CD8-positive, alpha-beta memory T cell (primary cell): ENCODE measurements around the gene TRIM43B. TPM values are rescaled to one million over a fixed set of nuclear protein-coding genes. Genes with fewer than 3 reads are reported as not detected.
"Not testable (repeated sequence)": the region's sequence is repeated elsewhere in the genome, so short reads cannot be mapped to it uniquely, and the experiment has no call there.

Experiments used
- CTCF ChIA-PET: fragments of 350-600 bp; sonication (Branson Sonifier 250); formaldehyde crosslinking; loops from one replicate; lab custom pipeline; 2021; ENCODE audit warnings: antibody characterized with exemption; lab: Charles Lee
- POLR2A ChIA-PET: fragments of 350-600 bp; sonication (Branson Sonifier 250); formaldehyde crosslinking; loops from one replicate; lab custom pipeline; 2021; ENCODE audit warnings: antibody characterized with exemption; lab: Charles Lee
- DNase-seq, 5 donors: peaks; one replicate each; pipeline versions ENCODE4 v3.0.0 to v3.0.0-alpha.2; 2020 to 2022; ENCODE audit warnings: mixed read lengths in 1 of 5
- H3K27ac ChIP-seq: one replicate; pipeline ENCODE4 v1.7.0; 2013; ENCODE audit warnings: low read depth, mild to moderate bottlenecking, low read length, moderate library complexity
- H3K27me3 ChIP-seq: 2 replicates; pipeline ENCODE4 v1.7.0; 2013; ENCODE audit warnings: low read length, mild to moderate bottlenecking; ENCODE audit not compliant: insufficient read depth, poor library complexity, severe bottlenecking
- H3K36me3 ChIP-seq: 2 replicates; pipeline ENCODE4 v1.7.0; 2013; ENCODE audit warnings: mild to moderate bottlenecking, low read length, moderate library complexity; ENCODE audit not compliant: insufficient read depth
- H3K4me1 ChIP-seq: 2 replicates; pipeline ENCODE4 v1.7.0; 2013; ENCODE audit warnings: mild to moderate bottlenecking, low read length, moderate library complexity; ENCODE audit not compliant: insufficient read depth
- H3K4me3 ChIP-seq: 2 replicates; pipeline ENCODE4 v1.7.0; 2013; ENCODE audit warnings: mild to moderate bottlenecking, low read length
- H3K9me3 ChIP-seq: 2 replicates; pipeline ENCODE4 v1.7.0; 2013; ENCODE audit warnings: mild to moderate bottlenecking, low read length
- H3K27ac Mint-ChIP-seq, 8 donors: one replicate each; pipeline ENCODE4 v1.8.0; 2020 to 2021; ENCODE audit warnings: mixed read lengths in 8 of 8, mild to moderate bottlenecking in 6 of 8, inconsistent platforms in 3 of 8, moderate library complexity in 3 of 8
- H3K27me3 Mint-ChIP-seq, 2 donors: one replicate each; pipeline ENCODE4 v1.8.0; 2020 to 2021; ENCODE audit warnings: mixed read lengths in 2 of 2, mild to moderate bottlenecking in 1 of 2, moderate library complexity in 1 of 2
- H3K36me3 Mint-ChIP-seq, 3 donors: one replicate each; pipeline ENCODE4 v1.8.0; 2020 to 2021; ENCODE audit warnings: mixed read lengths in 3 of 3, inconsistent platforms in 1 of 3, mild to moderate bottlenecking in 1 of 3
- H3K4me1 Mint-ChIP-seq, 3 donors: one replicate each; pipeline ENCODE4 v1.8.0; 2020 to 2021; ENCODE audit warnings: mixed read lengths in 3 of 3, inconsistent platforms in 1 of 3, mild to moderate bottlenecking in 1 of 3
- H3K4me3 Mint-ChIP-seq, 7 donors: one replicate each; pipeline ENCODE4 v1.8.0; 2020 to 2021; ENCODE audit warnings: mixed read lengths in 7 of 7, mild to moderate bottlenecking in 6 of 7, moderate library complexity in 4 of 7, inconsistent platforms in 2 of 7
- H3K9me3 Mint-ChIP-seq, 5 donors: one replicate each; pipeline ENCODE4 v1.8.0; 2020 to 2022; ENCODE audit warnings: mixed read lengths in 5 of 5, mild to moderate bottlenecking in 3 of 5, moderate library complexity in 2 of 5, inconsistent platforms in 1 of 5
- polyA plus RNA-seq: library from polyadenylated mRNA; unstranded; fragments of 300-500 nt; fragmentation: Illumina TruSeq; gene quantifications from one replicate; pipeline ENCODE4 v1.2.3, GENCODE V29; 2021
- total RNA-seq, 2 experiments: library from RNA; stranded (reverse); gene quantifications; one replicate each; pipeline ENCODE4 v1.2.3, GENCODE V29; 2021

The TRIM43B gene
- not detected for total RNA-seq
- polyA plus RNA-seq = not detected

DNA sequence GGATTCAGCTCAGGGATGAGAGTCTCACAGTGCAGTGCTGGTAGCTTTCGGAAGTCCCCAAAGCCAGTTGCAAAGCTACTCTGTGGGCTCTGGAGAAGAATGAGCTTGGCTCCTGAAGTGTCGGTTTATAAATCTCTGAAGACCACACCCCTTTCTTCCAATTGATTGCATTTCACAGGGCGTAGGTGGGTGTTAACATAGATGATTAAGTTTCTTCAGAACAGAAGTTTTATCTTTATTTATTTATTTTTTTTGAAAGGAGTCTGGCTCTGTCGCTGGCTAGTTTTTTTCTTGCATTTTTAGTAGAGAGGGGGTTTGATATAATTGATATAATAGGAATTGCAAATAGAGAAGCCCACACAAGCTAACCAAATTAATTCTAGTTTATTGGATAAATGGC, at the start of gene TRIM43B:
Gene TRIM43B (minus strand): TSS at position 101 of the 400 bp plus-strand sequence. CDS start 2,040 bp downstream, outside the sequence.
- H3K4me3 ChIP-seq, H3K4me3 Mint-ChIP-seq, H3K36me3 ChIP-seq, H3K36me3 Mint-ChIP-seq, H3K27ac ChIP-seq, H3K9me3 ChIP-seq, POLR2A ChIA-PET, H3K27me3 ChIP-seq, H3K4me1 Mint-ChIP-seq, DNase-seq, H3K27me3 Mint-ChIP-seq, CTCF ChIA-PET, H3K9me3 Mint-ChIP-seq, H3K27ac Mint-ChIP-seq, H3K4me1 ChIP-seq: not testable (repeated sequence)

DNA sequence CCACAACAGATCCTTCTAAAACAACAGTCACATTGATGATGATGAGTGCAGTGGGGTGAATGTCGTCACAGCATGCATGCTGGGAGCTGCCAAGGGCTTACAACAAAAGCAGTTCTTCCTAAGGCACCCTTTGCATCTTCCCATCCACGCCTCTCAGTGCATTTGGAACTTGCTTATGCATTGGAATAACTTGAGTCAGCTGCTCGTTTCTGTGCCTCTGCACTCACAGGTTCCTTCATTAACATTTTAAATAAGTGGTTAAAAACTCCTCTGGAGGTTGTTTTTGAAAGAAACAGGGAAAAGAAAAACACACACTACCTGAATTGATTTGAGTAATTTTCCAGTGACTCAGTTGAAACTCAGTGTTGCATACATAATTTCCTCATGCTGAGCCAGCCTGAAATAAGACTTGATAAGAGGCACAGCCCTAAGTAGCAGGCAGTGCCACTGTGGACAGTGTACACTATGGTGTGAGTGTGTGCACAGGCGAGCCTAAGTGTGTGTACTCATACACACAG, 46.8 kb upstream of the TRIM43B start:
- H3K4me3 ChIP-seq = no peak overlapping the region
- H3K9me3 Mint-ChIP-seq = peaks cover 0 to 5% (median 2%) of the 10 kb centered on the region in 5 donors
- CTCF ChIA-PET = no interaction called here

DNA sequence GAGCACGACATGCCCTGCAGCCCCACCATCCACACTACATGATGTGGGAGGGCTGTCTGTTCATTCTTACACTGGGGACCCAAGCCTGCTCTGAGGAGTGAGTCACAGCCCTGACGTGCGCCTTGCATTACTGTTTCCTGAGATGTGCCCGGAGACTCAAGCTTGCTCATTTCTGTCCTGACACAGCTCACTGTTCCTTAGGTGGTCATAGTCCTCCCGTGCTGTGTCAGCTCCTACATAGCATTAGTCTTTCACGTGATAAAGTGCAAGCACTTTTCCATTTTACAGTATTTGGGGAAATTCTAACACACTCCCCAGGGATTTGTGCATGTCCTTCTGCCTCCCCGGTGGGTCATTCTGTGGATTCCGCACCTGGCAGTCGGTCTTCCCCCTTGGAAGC, 46.2 kb upstream of the TRIM43B start:
- Mint-ChIP-seq H3K9me3 (peaks cover 0 to 5% (median 2%) of the 10 kb centered on the region in 5 donors), H3K27ac (no peak overlapping the region), H3K27me3 (no peaks in the 10 kb centered on the region), H3K4me1 (peaks cover 8 to 16% (median 11%) of the 10 kb centered on the region in 3 donors), H3K36me3 (peaks cover 0 to 11% (median 7%) of the 10 kb centered on the region in 3 donors), H3K4me3 (no peak overlapping the region)
- H3K4me1 ChIP-seq = peaks cover 4% of the 10 kb centered on the region
- H3K9me3 ChIP-seq = no peaks in the 10 kb centered on the region
- no peaks in the 10 kb centered on the region for H3K36me3 ChIP-seq
- no peak for DNase-seq
- CTCF ChIA-PET = no interaction called here
- POLR2A ChIA-PET = no interaction called here
- H3K27ac ChIP-seq = no peak overlapping the region
- H3K27me3 ChIP-seq = no peaks in the 10 kb centered on the region
- no peak overlapping the region for H3K4me3 ChIP-seq

More for the DNA sequence above, 46.8 kb upstream of the TRIM43B start:
- H3K36me3 Mint-ChIP-seq = peaks cover 0 to 10% (median 7%) of the 10 kb centered on the region in 3 donors
- peaks cover 4% of the 10 kb centered on the region for H3K4me1 ChIP-seq
- no peaks in the 10 kb centered on the region for H3K36me3 ChIP-seq
- POLR2A ChIA-PET = no interaction called here
- H3K27me3 Mint-ChIP-seq = peaks cover 0 to 3% of the 10 kb centered on the region in 2 donors
- H3K27ac Mint-ChIP-seq = no peak overlapping the region
- peaks cover 3 to 10% (median 6%) of the 10 kb centered on the region in 3 donors for H3K4me1 Mint-ChIP-seq
- no peaks in the 10 kb centered on the region for H3K9me3 ChIP-seq
- H3K27ac ChIP-seq = no peak overlapping the region
- H3K4me3 Mint-ChIP-seq = no peak overlapping the region
- no peak for DNase-seq
- H3K27me3 ChIP-seq = no peaks in the 10 kb centered on the region

DNA sequence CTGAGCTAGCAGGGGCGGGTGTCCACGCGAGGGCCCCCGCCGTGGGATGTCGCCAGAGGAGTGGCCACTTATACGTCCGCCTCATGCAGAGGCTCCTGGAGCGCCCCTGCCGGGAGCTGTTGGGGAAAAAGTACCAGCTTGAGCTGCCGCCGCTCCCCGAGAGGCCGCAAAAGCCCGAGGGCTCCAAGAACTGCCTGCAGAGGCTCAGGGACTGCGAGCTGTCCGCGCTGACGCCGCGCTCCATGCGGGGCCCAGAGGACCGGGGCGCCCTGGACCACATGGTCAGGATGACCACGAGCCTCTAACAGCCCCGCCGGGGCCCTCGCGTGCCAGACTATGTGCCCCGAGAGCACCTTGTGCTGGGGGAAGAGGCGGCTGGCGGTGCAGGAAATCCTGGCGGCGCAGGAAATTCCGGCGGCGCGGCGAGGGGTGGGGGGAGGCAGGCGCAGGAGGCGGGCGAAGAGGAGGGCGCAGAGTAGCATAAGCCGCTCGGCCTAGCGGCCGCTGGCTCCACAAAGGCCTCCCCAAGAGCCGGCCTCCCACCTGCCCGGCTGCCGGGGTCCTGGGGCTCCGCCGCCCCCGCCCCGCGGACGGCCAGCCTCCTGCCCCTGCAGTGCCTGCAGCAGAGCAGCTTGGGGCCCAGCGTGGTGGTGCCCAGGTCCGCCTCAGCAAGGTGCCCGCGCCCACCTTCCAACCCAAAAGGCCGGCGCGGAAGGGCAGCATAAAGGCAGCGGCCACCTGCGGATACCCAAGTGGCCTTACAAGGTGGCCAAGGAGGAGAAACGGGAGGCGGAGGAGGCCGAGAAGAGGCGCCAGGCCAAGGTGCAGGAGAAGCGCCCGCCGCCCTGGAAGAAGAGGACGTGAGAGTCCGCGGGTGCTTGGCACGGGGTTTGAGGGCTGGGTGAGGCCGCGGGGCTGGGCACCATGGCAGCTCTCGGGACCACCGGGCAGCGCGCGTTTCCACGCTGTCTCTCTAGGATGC, 42.1 kb upstream of the TRIM43B start:
- peaks cover 0 to 2% of the 10 kb centered on the region in 2 donors for H3K27me3 Mint-ChIP-seq
- Histone ChIP-seq H3K9me3 (no peaks in the 10 kb centered on the region), H3K27ac (no peak overlapping the region), H3K27me3 (no peaks in the 10 kb centered on the region), H3K4me1 (peaks cover 4% of the 10 kb centered on the region), H3K4me3 (peak overlapping the region; percentile 43), H3K36me3 (no peaks in the 10 kb centered on the region)
- peak overlapping the region in 3 of 8 donors; percentile 33 to 73 (median 38) for H3K27ac Mint-ChIP-seq
- peaks cover 8 to 16% (median 16%) of the 10 kb centered on the region in 3 donors for H3K4me1 Mint-ChIP-seq
- H3K9me3 Mint-ChIP-seq = peaks cover 0 to 2% (median 0%) of the 10 kb centered on the region in 5 donors
- H3K4me3 Mint-ChIP-seq = peak overlapping the region; percentile 62 to 89 (median 83)
- DNase-seq = peak; percentile 15 to 50 (median 17)
- ChIA-PET CTCF (no interaction called here), POLR2A (no interaction called here)
- H3K36me3 Mint-ChIP-seq = peaks cover 0 to 11% (median 5%) of the 10 kb centered on the region in 3 donors

DNA sequence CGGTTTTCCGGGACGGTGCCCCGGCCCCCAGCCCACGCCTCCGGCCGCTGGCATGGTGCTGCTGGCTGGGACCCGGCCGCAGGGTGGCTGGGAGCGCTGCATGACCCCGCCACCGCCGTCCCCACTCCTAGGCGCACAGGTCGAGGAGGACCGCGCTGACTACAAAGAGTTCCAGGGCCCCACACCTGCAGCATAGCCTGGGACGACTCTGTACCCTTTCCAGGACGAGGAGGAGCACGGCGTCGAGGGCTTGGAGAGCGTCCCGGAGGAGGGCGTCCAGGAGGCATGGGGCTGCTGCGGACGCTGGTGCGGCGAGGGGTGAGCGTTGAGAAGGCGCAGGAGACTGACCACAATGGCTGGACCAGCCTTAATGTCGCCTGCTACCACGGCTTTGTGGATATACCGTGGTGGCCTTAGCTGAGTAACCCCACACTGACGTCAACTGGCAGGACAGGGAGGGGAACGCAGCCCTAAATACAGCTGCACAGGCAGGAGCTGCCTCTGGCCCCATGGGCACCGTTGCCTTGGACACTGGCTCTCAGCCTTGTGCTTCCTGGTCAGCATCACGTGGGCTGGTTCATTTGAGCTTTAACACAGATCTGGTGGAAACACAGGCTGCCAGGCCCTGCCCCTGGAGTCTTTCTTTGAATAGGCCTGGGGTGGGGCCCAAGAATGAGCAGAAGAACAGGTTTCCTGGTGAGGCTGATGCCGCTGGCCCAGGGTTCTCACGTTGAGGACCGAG, 40.9 kb upstream of the TRIM43B start:
- H3K4me3 Mint-ChIP-seq = peak overlapping the region; percentile 62 to 89 (median 80)
- H3K9me3 Mint-ChIP-seq = no peaks in the 10 kb centered on the region
- no peak overlapping the region for H3K27ac ChIP-seq
- CTCF ChIA-PET = no interaction called here
- POLR2A ChIA-PET = no interaction called here
- no peaks in the 10 kb centered on the region for H3K27me3 ChIP-seq
- peaks cover 4% of the 10 kb centered on the region for H3K4me1 ChIP-seq
- peaks cover 0 to 9% (median 5%) of the 10 kb centered on the region in 3 donors for H3K36me3 Mint-ChIP-seq
- no peaks in the 10 kb centered on the region for H3K36me3 ChIP-seq
- H3K4me1 Mint-ChIP-seq = peaks cover 8 to 16% (median 16%) of the 10 kb centered on the region in 3 donors
- peak overlapping the region in 1 of 8 donors; percentile 50 for H3K27ac Mint-ChIP-seq
- peaks cover under 1 to 2% of the 10 kb centered on the region in 2 donors for H3K27me3 Mint-ChIP-seq
- H3K4me3 ChIP-seq = peak overlapping the region; percentile 43
- no peak for DNase-seq
- H3K9me3 ChIP-seq = no peaks in the 10 kb centered on the region

DNA sequence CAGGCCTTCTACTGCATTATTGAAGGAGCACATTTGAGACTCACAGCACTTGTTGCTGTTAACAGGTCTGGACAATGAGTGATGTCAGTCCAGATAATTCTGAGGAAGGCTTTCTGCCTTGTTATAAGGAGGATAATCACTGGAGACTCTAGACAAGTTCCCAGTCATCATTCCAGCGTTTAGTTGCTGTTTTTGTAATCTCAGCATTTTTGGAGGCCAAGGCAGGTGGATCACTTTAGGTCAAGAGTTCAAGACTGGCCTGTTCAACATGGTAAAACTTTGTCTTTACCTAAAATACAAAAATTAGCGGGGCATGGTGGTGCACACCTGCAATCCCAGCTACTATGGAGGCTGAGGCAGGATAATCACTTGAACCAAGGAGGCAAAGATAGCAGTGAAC, 39.6 kb upstream of the TRIM43B start:
- H3K4me3 Mint-ChIP-seq = peak overlapping the region in 2 of 7 donors; percentile 26 to 70

DNA sequence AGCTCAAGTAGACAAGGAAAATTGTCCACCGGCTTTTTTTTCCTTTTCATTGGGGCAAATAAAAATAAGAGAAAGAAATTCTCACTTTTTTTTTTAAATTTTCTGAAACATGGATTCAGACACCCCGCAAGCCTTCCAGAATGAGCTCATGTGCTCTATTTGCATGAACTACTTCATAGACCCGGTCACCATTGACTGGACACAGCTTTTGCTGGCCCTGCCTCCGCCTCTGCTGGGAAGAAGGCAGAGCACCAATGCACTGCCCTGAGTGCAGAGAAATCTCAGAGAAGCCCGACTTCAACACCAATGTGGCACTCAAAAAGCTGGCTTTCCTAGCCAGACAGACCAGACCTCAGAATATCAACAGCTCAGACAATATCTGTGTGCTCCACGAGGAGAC, 30.2 kb upstream of the TRIM43B start:
- no peaks in the 10 kb centered on the region for H3K9me3 ChIP-seq
- Mint-ChIP-seq H3K4me3 (no peak overlapping the region), H3K9me3 (peaks cover 0 to 3% (median 0%) of the 10 kb centered on the region in 5 donors), H3K4me1 (no peaks in the 10 kb centered on the region), H3K27ac (no peak overlapping the region), H3K27me3 (peaks cover 9 to 31% of the 10 kb centered on the region in 2 donors), H3K36me3 (peaks cover 0 to 1% (median 0%) of the 10 kb centered on the region in 3 donors)
- no peak overlapping the region for H3K27ac ChIP-seq
- H3K4me3 ChIP-seq = no peak overlapping the region
- H3K4me1 ChIP-seq = no peaks in the 10 kb centered on the region
- no peaks in the 10 kb centered on the region for H3K36me3 ChIP-seq
- CTCF ChIA-PET = no interaction called here
- no peak for DNase-seq
- POLR2A ChIA-PET = no interaction called here
- no peaks in the 10 kb centered on the region for H3K27me3 ChIP-seq

More for the DNA sequence above, 39.6 kb upstream of the TRIM43B start:
- peaks cover 8 to 16% (median 16%) of the 10 kb centered on the region in 3 donors for H3K4me1 Mint-ChIP-seq
- no peak for DNase-seq
- ChIA-PET CTCF (no interaction called here), POLR2A (no interaction called here)
- H3K9me3 ChIP-seq = no peaks in the 10 kb centered on the region
- no peaks in the 10 kb centered on the region for H3K27me3 ChIP-seq
- peaks cover 2 to 9% of the 10 kb centered on the region in 2 donors for H3K27me3 Mint-ChIP-seq
- no peak overlapping the region for H3K4me3 ChIP-seq
- no peak overlapping the region for H3K27ac ChIP-seq
- peaks cover 0 to 3% (median 1%) of the 10 kb centered on the region in 3 donors for H3K36me3 Mint-ChIP-seq
- no peak overlapping the region for H3K27ac Mint-ChIP-seq
- H3K4me1 ChIP-seq = peaks cover 4% of the 10 kb centered on the region
- no peaks in the 10 kb centered on the region for H3K36me3 ChIP-seq
- no peaks in the 10 kb centered on the region for H3K9me3 Mint-ChIP-seq
